ENCODE results near the gene AFF1.

Gene AFF1

DNA sequence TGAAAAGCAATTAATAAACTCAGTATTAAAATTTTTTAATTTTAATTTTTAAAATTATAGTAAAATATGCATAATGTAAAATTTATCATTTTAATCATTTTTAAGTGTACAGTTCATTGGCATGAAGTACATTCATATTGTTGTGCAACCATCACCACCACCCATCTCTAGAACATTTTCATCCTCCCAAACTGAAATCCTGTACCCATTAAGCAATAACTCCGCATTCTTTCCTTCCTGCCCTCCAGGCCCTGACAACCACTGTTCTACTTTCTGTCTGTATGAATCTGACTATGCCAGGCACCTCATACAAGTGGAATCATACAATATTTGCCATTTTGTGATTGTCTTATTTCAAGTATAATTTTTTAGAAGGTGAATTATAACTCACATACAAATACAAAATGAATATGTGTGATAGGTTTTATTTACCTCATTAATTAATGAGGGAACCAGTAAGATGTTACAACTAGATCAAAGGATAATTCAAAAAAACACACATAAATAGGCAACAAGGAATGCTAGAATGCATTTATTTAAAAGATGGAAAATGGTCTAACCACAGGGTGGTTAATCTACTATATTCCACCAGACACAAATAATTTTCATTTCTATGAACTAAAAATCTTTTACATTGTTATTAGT lies 13.1 kb upstream of the AFF1 start:
- DNase-seq = no peak

GRCh38 chr4:86924811-86925210 lies 10.0 kb upstream of the AFF1 start:
- no peak for DNase-seq

DNA sequence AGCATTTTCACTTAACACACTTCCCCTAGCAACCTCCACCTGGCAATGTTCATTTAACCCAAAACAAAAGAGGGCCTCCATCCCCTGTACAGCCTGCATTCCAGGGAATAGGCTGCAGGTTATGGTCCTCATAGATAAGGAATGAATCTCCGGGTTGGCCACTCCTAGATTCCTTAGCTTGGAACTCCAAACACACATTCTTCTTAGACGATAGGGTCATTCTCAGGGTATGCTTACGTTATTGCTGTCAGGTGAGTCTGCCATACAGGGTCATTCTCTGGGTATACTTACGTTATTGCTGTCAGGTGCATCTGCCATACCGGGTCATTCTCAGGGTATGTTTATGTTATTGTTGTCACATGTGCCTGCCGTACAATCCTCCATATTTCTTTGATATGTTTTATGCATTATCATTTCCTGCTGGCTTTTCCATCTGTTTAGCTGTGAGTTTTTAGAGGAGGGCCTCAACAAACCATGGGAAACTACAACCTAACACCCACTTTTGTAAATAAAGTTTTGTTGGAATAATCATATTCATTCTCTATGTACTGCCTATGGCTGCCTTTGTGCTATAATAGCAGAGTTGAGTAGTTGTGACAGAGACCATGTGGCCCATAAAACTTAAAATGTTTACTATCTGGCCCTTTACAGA lies 8.2 kb upstream of the AFF1 start:
- DNase-seq = no peak

GRCh38 chr4:86927843-86928395 lies 6.9 kb upstream of the AFF1 start:
- DNase-seq = no peak

GRCh38 chr4:86928400-86929255 lies 6.2 kb upstream of the AFF1 start:
- no peak for DNase-seq

DNA sequence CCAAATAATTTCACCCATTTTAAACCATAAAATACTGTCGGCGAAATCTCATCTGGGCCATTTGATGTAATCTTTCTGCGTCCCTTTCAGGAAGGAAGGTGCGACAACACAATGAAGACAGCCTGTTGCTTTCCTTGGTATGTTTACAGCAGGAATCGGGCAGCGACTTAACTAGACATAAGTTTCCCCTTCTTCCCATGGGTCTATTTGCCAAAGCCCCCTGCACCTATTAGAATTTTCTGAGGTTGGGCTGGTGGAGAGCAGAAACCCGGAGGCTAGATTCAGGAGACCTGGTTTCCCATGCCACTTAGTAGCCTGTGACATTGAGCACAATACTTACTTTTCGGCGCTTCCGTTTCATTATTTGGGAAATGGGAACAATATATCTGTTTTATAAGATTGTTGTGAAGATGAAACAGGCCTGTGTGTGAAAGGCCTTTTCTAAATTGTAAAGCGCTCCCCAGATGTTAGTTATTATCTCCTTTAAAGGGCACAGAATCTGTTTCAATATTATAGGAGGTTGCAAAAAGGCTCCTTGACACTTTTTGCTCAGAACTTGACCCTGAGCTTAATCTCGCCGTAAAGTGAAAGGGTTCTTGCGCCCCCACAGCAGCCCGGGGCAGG lies 552 bp upstream of the AFF1 start:
- peak in 5 of 51 donors; percentile 2 to 57 (median 28) for DNase-seq

DNA sequence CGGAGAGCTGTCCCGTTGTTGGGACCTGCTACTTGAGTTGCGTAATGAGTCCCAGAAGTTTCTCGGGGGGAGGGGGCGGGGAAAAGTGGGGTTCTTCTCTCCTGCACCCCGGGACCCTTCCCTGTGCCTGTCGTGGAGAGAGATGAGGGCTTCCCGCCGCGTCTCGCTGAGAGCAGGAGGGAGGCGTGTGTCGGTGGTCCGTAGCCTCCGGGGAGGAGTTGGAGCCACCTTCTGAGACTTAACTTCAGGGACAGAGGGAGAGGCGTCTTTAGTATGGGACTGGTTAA lies 698 bp downstream of the AFF1 start:
- DNase-seq = peak in 13 of 51 donors; percentile 26 to 65 (median 39)

GRCh38 chr4:86935853-86936733 lies 1.3 kb downstream of the AFF1 start:
- peak in 20 of 51 donors; percentile 2 to 64 (median 24) for DNase-seq

DNA sequence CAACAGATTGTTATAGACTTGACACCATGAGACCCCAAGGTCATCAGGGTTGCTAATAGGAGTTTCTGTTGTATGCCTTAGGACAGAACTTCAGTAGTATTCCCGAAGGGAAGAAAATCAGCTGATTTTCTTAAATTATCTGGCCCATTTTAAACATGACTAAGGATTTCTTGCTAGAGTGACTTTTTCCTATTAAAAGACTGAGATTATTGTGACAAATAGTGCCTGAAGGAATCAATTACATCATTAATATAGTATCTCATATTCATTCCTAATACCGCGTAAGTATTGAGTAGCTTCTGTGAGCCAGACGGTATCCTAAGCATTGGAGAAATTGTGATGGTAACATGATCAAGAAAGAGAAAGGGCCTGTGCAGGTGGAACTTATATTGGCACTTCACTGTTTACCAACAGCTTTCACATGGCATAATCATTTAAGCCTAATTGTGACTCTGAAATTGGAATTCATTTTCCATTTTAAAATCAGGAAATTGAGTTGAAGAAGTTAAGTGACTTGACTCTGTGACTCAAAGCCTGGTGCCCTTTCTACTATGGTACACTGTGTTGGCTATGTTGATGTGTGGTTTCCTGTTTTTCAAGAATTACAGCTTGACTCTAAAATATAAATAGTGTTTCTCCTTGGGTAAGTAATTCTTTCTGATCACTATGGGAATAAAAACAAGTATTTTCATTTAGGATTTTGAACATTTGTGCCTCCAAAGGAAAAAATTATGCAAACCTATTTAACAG lies 4.1 kb downstream of the AFF1 start:
- no peak for DNase-seq

- no peak for DNase-seq
Observed at GRCh38 chr4:86939729-86940575, 5.1 kb downstream of the AFF1 start.

DNA sequence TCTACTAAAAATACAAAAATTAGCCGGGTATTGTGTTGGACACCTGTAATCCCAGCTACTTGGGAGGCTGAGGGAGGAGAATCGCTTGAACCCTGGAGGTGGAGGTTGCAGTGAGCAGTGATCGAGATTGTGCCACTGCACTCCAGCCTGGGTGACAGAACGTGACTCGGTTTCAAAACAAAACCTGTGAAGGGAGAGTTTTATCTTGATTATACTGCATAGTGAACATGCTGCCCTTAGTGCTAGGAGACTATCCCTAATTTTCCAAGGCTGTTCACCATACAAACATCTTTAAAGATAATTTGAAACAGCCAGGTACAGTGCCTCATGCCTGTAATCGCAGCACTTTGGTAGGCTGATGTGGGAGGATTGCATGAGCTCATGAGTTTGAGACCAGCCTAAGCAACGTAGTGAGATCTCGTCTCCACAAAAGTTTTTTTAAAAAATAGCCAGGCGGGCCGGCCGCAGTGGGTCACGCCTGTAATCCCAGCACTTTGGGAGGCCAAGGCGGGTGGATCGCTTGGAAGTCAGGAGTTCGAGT lies 6.2 kb downstream of the AFF1 start:
- no peak for DNase-seq

DNA sequence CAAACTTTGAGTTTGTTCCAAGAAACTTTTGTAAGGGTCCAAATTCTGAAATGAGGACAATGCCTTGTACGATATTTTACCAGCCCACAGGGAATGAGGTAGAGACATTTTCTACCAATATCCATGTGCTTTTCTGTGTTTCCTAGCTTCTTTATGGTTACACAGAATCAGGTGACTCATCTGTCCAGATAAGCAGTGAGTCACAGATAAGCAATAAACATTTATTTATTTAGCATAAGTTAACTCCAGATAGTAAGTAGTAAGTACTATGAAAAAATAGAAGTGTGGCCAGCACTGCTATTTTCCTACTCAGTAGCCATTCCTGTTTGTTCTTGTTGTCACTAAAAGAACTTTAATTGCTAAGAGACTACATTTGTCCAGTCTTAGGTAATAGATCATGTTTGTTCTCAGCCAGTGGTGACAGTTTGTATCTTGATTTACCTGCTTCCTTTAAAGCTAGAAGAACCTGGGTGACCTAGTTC lies 7.4 kb downstream of the AFF1 start:
- DNase-seq = no peak

GRCh38 chr4:86944964-86945781 lies 10.4 kb downstream of the AFF1 start:
- no peak for DNase-seq

- no peak for DNase-seq
Observed at GRCh38 chr4:86946868-86947500, 12.2 kb downstream of the AFF1 start.

GRCh38 chr4:86947501-86948120 lies 12.8 kb downstream of the AFF1 start:
- DNase-seq = no peak

- DNase-seq = no peak
Observed at GRCh38 chr4:86948276-86948675, 13.5 kb downstream of the AFF1 start.
